ENCODE data around the gene EXOC8.

- TF ChIP-seq POLR2AphosphoS5 (IDR thresholded peaks at IDR 0.05) (no peak), CTCF (IDR thresholded peaks at IDR 0.05) (no peak)
Observed at GRCh38 chr1:231286603-231287002, 51.0 kb downstream of the EXOC8 start.

All from suprapubic skin (tissue), 3 donors.